UCSD-AML1 (cell line): Measurements from ENCODE around the gene RARB.

Experiments
- DNase-seq: peaks from one replicate; lab custom pipeline; 2025; ENCODE audit not compliant: unreplicated experiment; lab: John Stamatoyannopoulos, UW

Gene RARB

GRCh38 chr3:25547943-25548674, 120.0 kb downstream of the RARB start:
- no peak for DNase-seq

DNA sequence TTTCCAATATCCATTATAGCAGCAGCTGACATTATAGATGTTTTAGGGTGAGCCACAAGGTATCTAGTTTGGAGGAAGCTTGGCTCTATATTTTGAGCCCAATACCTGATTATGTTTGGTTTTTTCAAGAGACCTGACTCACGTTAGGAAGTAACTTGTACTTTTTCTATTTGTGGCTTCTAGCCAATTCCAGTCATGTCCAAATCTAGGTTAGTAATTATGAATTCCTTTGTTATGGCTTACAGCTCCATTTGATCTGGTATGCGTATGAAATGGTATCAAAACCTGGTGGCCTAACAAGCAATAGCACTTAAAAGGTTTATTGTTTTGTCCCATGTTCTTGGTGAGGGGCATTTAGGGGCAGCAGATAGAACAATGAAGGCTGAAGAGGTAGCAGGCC, 120.8 kb downstream of the RARB start:
- no peak for DNase-seq

GRCh38 chr3:25552251-25552650, 124.2 kb downstream of the RARB start:
- no peak for DNase-seq

DNA sequence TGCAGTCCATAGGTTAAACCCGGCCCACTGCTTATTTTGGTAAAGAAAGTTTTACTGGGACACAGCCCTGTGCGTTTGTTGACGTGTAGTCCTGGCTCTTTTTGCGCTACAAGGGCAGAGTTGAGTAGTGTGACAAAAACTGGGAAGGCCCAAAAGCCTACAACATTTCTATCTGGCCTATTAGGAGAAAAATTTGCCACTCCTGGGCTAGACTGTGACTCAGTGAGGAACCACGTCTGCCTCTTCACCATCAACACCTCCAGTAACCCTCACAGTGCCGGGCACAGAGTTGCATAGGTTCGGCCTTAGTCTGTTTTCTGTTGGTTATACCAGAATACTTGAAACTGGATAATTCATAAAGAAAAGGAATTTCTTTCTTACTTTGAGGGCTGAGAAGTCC, 126.3 kb downstream of the RARB start:
- no peak for DNase-seq

- no peak for DNase-seq
Measured at GRCh38 chr3:25555695-25556437, 127.8 kb downstream of the RARB start.

- no peak for DNase-seq
Measured at GRCh38 chr3:25556447-25556846, 128.4 kb downstream of the RARB start.

DNA sequence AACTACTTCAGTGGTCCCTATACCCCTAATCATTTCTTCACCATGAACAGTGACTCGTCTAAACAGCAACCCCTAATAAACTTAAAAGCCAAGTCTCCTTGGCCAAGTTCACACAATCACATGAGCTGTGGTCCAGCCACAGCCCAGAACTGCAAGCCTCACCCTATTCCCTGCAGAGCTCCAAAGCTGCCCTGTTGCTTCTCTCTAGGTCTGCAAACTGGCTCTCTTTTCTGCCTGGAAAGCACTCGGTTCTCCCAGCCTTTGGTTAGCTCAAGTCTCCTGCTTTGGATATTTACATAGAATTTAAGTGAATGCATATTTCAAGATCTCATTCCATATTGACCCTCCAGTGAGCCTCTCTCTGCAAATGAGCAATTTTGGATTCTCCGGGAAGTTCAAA, 129.6 kb downstream of the RARB start:
- DNase-seq = no peak

DNA sequence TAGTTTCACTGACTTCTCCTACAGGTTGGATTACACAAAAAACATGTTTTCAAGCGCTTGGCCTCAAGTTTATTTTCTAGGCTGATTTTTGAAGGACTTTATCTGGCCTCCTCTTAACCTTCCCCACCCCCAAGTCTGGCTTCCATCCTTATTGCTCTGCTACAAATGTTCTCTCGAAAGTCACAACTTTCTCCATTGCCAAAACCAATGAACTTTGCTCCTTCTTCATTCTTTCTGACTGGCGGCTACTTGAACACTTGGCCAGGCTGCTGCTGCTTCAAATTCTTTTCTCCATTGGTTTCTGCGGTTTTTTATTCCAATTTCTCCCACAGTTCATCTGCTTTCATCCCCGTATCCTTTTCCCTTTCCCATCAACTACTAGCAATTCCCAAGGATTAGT, 130.1 kb downstream of the RARB start:
- DNase-seq = no peak

- no peak for DNase-seq
Measured at GRCh38 chr3:25558796-25559195, 130.7 kb downstream of the RARB start.

DNA sequence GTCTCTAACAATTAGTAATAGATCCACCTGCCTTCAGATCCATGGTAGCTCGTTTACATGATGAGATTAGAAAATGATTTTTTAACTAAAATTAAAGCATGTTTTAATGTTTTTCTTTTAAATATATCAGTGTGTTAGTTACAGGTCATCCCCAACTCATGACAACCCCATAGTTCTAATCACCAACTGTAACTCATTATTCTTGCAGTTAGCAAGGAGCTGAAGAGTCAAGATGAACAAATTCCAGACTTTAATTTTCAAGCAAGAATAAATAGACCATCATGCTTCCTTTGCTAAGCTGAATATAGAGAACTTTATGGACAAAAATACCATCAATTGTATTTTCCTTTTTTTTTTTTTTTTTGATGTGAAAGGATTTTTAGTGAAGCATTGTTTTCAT, 135.5 kb downstream of the RARB start:
- no peak for DNase-seq

- DNase-seq = no peak
Measured at GRCh38 chr3:25564075-25564474, 136.0 kb downstream of the RARB start.

DNA sequence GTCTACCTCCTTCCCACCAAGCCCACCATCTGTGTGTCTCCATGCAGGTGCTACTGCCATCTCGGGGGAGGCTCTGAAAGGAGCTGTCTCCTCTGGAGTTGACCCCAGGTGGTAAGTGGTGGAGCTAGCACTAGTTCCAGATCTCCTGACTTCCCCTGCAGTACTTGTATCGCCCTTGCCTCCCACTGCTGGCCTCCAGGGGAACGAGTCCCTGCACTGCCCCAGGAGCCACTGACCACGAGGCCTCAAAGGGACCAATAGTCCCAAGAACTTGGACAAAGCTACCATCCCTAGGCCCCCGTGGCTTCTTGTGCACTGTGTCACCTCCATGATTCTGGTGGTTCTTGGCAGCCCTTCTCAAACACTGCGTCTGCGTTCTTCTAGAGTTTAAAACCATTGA, 137.7 kb downstream of the RARB start:
- DNase-seq = no peak

GRCh38 chr3:25566358-25566920, 138.4 kb downstream of the RARB start:
- DNase-seq = no peak

DNA sequence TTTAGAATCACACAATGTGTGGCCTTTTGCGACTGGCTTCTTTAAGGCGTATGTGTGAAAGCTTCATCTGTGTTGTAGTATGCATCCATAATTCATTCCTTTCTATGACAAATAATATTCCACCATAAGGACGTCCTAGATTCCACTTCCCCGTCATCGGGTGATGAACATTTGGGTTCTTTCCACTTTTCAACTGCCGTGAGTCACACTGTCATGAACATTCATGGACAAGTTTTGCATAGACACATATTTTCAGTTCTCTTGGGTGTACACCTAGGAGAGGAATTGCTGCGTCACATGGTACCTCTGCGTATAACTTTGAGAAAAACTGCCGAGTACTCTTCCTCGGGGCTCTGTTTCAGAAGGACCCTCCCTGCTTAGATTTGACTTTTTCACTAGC, 139.3 kb downstream of the RARB start:
- no peak for DNase-seq

DNA sequence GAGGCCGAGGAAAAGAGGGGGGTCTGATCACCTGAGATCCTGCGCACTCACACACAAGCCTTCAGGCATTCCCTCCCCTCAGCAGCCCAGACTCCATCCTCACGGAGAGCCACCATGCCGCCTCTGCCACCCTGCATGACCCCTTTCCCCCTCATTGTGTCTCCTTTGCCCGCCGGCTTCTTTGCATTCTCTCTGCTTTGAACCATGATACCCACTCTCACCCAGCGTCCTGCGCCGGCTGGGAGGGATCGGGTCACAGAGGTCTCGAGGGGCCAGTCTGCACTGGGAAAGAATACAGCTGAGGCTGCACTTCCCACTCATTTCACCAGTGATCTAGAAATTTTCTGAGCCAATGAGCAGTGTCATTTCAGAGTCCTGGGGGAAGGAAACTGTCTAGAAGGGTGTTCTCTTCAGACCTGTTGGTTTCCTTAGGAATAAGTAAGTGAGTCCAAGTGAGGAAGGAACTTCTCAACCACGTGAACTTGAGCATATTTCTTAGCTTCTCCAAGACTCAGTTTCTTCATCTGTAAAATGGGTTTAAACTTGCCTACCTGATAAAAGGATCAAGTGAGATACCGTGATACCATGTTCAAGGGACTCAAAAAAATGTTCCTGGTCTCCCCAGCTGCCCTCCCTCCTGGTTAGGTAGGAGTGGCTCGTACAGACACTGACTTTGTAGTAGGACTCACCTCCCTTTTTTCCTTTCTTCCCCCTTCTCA, 139.9 kb downstream of the RARB start:
- no peak for DNase-seq

DNA sequence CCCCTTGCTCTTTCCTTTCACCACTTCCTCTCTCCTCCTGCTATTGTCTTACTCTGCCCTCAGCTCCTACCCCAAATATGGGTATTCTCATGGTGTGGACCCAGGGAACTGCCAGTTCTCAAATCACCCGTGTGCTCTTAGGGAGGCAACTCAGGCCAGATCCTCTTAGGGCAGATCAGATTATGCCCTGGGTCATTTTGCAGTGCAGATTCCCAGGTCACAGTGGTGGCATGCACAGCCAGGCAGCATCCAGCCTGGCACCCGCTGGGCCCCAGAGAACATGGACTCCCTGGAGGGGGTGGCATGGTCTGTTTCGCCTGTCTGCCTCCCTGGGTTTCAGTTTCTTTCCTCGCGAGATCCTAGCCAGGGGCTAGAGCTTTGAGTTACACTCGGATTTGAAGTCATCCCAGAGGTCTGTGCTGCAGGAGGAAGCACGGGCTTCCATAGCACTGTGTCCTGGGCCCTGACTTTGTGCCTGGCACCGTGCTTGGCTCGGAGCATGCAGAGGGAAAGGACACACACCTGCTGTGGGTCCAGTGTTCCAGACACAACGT, 140.5 kb downstream of the RARB start:
- no peak for DNase-seq

- DNase-seq = no peak
Measured at GRCh38 chr3:25571285-25571684, 143.2 kb downstream of the RARB start.

GRCh38 chr3:25572336-25572735, 144.3 kb downstream of the RARB start:
- no peak for DNase-seq

DNA sequence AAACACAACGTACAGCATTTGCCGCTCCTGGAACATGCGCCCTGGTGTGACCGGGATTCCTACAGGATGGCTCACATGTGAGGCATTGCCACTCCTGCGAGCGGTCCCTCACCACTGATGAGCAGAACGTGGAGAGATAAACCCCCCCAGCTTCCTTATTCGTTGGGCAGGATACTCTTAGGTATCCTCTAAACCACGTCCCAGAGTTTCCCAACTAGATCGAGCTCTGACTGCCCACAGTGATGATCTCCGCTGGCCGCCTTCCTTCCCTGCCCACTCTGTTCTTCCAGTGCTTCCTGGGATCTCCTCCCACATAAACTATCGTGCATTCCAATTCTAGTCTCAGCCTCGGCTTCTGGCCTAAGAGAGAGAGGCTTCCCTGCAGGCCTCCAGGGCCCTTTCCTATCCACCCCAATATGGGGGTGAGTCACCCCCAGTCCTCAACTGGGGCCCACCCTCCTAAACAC, 144.9 kb downstream of the RARB start:
- no peak for DNase-seq

DNA sequence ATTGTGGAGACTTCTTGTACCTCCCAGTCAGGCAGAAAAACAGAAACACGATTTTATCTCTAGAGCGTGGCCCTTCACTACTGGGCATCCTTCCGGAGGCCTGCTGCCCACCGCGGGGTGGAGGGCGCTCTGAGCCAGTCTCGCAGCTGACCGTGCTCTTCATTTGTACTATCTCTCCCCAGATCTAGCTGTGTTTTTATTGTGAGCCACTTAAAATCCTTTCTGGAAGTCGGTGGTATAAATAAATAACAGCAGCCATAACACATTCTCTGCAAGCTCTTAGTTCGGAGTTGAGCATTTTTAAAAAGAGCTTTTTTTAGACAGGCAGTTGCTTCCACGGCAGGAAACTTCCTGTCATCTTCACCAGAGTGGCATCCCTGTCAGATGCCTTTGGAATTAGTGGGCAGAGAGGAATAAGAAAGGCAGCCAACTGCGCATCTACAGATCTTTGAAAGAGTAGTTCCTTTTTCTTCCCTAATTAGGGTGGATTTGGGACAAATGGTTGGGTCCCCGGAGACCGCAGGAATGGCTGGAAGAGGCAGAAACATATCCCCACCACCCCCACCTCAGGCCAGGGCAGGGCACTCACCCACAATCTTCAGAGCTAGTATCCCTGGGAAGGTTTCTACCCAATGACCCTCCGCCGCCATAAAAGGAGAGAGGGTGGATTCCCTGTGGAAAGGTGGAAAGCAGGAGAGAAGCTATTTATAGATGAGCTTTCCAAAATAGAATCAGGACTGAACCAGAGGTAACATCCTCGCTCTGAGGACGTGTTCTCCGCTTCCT, 145.5 kb downstream of the RARB start:
- no peak for DNase-seq
